GM13977 (cell line): ENCODE results near the gene HYCC2.
"Not testable (repeated sequence)": the region's sequence is repeated elsewhere in the genome, so short reads cannot be mapped to it uniquely, and the experiment has no call there.

Source experiments
- DNase-seq: peaks from one replicate; pipeline ENCODE4 v3.0.0; 2012; ENCODE audit warnings: low spot score
- CTCF ChIP-seq: IDR thresholded peaks from 2 replicates; pipeline ENCODE4 v1.5.1; 2012; ENCODE audit warnings: mild to moderate bottlenecking, control low read depth; ENCODE audit not compliant: insufficient read depth; ENCODE audit errors: extremely low read depth, missing control alignments
- in situ Hi-C: fragments of 300-500 bp; cut with MboI; formaldehyde crosslinking; loops from one replicate; pipeline ENCODE4 v1.12.0; 2022; ENCODE audit warnings: low sequenced_read_pairs, low pct_unique_long_range_greater_than_20kb, mixed read lengths, inconsistent platforms; ENCODE audit not compliant: unreplicated experiment

HYCC2 gene

GRCh38 chr2:201071479-201072200, at the start of gene HYCC2, which contains the start of gene NDUFB3:
HYCC2 (minus strand) TSS chr2:201071671; CDS start chr2:201024009, 47,662 bp downstream.
NDUFB3 (plus strand) TSS chr2:201072001; CDS start chr2:201078883, 6,882 bp downstream.
- TF ChIP-seq CTCF, result peak; percentile 40
- DNase-seq, result peak; percentile 94
- in situ Hi-C loops, result loop anchor here (10.0 kb wide), 1 partner anchor 167 kb away; no protein-coding TSS in a partner anchor

DNA sequence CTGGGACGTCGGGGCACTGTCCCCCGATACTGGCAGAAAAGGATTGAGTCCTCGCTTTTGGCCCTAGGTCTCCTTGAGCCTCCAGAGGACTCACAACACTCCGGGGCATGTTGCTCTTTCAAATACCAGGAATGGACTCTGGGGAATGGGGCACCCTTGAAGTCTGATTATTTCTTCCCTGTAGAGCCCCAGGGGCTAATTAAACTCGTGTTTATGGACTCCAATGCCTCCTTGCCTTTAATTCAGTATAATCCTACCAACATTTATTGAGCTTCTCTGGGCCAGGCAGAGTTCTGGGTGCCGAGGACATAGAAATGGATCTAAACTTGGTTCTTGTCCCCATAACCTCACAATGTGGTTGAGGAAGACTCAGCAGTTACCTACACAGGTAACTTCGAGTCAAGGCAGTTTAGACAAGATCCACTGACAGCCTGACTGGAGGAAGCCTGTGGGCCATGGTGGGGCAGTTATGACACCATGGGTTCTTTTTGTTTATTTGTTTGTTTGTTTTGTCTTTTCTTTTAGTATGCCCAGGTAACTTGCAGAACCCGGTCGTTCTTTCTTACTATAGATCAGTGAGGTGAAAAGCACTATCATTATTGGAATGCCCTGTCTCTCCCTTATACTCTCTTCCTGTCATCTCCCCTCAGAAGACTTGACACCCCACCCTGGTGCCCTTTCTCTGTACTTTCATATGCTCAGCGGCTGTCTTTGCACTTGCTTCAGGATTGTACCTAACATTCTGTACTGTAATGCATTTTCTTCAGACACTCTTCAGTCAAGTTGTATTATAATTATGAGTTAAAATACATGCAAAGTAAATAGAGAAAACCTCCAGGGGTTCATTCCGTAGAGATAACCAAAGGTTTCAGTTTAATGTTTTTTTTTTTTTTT, 47.7 kb upstream of the HYCC2 start:
- no peak for DNase-seq
- no peak for TF ChIP-seq CTCF
- in situ Hi-C loops, result no loop called here

GRCh38 chr2:201118121-201118960, 46.9 kb upstream of the HYCC2 start:
- peak; percentile 45 for TF ChIP-seq CTCF
- in situ Hi-C loops, result no loop called here
- peak; percentile 74 for DNase-seq

GRCh38 chr2:201117735-201118094, 46.2 kb upstream of the HYCC2 start:
- DNase-seq, in situ Hi-C loops: not testable (repeated sequence)

DNA sequence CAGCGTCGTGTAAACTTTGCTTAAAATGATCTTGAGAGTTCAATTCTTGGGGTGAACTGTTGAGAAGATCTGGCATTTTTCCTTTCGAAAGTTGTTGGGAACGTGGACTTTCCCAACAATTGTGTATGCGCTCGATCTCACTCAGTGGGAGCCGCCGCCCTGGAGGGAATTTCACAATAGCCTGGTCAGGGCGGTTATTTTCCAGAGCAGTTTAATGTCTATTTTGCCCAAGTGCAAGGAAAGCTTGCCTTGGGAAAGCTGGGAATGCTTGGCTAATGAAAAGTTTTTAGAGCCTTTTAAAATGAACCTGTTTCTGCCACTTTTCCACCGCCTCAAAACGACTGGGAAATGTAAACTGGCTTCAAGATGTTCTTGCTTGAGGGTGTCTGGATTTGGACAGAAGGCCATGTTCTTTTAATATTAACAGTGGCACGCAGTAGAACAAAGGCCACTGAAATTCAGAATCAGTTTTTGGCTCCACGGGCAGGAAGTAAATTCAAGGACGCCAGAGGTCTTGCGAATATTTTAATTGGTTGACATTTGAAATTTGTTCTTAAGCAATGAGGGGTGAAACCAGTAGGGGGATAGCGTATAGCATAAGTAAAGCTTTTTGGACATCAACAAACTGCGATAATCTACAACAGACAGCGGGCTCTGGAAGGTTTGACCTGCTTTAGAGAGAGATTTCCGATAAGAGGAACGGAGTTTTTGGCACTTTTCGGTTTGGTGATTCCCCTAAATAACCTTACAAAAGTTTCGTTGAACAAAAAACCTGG, 45.7 kb upstream of the HYCC2 start:
- in situ Hi-C loops, result no loop called here
- peak; percentile 33 for TF ChIP-seq CTCF
- DNase-seq, result peak; percentile 68

GRCh38 chr2:201116115-201116958, 44.9 kb upstream of the HYCC2 start, which contains the start of gene CFLAR:
CFLAR (plus strand) TSS chr2:201116164; CDS start chr2:201129866, 13,702 bp downstream.
- peak; percentile 81 for DNase-seq
- in situ Hi-C loops, result no loop called here
- no peak for TF ChIP-seq CTCF
